Suprapubic skin (tissue), 3 donors: ENCODE data around the gene USH1C.

Experiments
- CTCF ChIP-seq, 2 donors: fragments of 200-600 bp in 1 of 2; fragments of 450-650 bp in 1 of 2; sonication (generic) in 1 of 2; IDR thresholded peaks; one replicate each; pipeline ENCODE4 v1.5.1; 2016 to 2019; ENCODE audit warnings: antibody characterized with exemption in 2 of 2, mild to moderate bottlenecking in 1 of 2, moderate library complexity in 1 of 2
- EP300 ChIP-seq: sonication (generic); formaldehyde crosslinking; IDR thresholded peaks from one replicate; pipeline ENCODE4 v1.6.1; 2017; ENCODE audit warnings: antibody characterized with exemption
- POLR2A ChIP-seq, 2 donors: fragments of 450-650 bp; IDR thresholded peaks; one replicate each; pipeline ENCODE4 v1.6.1; 2017; ENCODE audit warnings: antibody characterized with exemption in 2 of 2, mild to moderate bottlenecking in 2 of 2, moderate library complexity in 2 of 2

- TF ChIP-seq CTCF (IDR thresholded peaks at IDR 0.05): no peak
- no peak for TF ChIP-seq EP300
- no peak for TF ChIP-seq POLR2A (IDR thresholded peaks at IDR 0.05)
Observed at GRCh38 chr11:17445240-17445795, 98.9 kb downstream of the USH1C start.
